ENCODE data around the gene RPS27.
"Not testable (repeated sequence)": the region's sequence is repeated elsewhere in the genome, so short reads cannot be mapped to it uniquely, and the experiment has no call there.

The RPS27 gene

GRCh38 chr1:153995202-153995601 lies 4.6 kb downstream of the RPS27 start:
- Histone ChIP-seq H3K18ac (ENCODE audit: low read depth in 1 of 2, low read length in 2 of 2) (no peak overlapping the region), H4K91ac (ENCODE audit: low read length) (no peak overlapping the region), H2BK120ac (ENCODE audit: low read depth, low read length) (no peak overlapping the region), H2AFZ (ENCODE audit: low read depth, low read length) (no peak overlapping the region), H3K36me3 (ENCODE audit: control insufficient read depth in 1 of 2, insufficient read depth in 2 of 2, low read depth in 1 of 2, low read length in 2 of 2) (peaks cover 20 to 44% of the 10 kb centered on the region in 2 experiments), H4K8ac (ENCODE audit: low read length) (no peak overlapping the region), H2BK15ac (ENCODE audit: low read depth, poor library complexity, severe bottlenecking) (no peak overlapping the region), H3K4me2 (ENCODE audit: low read length, poor library complexity, severe bottlenecking) (no peak overlapping the region), H3K4ac (ENCODE audit: low read depth in 1 of 2, low read length in 2 of 2) (no peak overlapping the region), H3K27ac (ENCODE audit: low read length, poor library complexity, severe bottlenecking) (no peak overlapping the region), H3K4me1 (ENCODE audit: control insufficient read depth, insufficient read depth, low read depth, low read length) (no peaks in the 10 kb centered on the region), H3K9ac (ENCODE audit: low read length) (no peak overlapping the region), H3K23ac (ENCODE audit: low read length in 2 of 2) (no peak overlapping the region), H3K79me1 (replicated peaks; ENCODE audit: low read length, poor library complexity, severe bottlenecking) (no peaks in the 10 kb centered on the region), H2BK5ac (ENCODE audit: low read depth, low read length, poor library complexity, severe bottlenecking) (no peak overlapping the region), H3K27me3 (ENCODE audit: control insufficient read depth in 1 of 2, insufficient read depth in 1 of 2, low read length in 2 of 2) (no peaks in the 10 kb centered on the region), H2AK5ac (ENCODE audit: low read length, severe bottlenecking) (no peak overlapping the region), H3K9me3 (ENCODE audit: control insufficient read depth, low read length) (no peaks in the 10 kb centered on the region), H3K4me3 (ENCODE audit: insufficient read depth in 1 of 2, low read depth in 1 of 2, low read length in 2 of 2) (no peak overlapping the region), H2BK12ac (ENCODE audit: low read length in 2 of 2) (no peak overlapping the region), H3K14ac (ENCODE audit: low read length in 2 of 2) (no peak overlapping the region)
- WGBS, result 100% methylated on average over 2 of the region's 3 CpGs
- no peak for DNase-seq

DNA sequence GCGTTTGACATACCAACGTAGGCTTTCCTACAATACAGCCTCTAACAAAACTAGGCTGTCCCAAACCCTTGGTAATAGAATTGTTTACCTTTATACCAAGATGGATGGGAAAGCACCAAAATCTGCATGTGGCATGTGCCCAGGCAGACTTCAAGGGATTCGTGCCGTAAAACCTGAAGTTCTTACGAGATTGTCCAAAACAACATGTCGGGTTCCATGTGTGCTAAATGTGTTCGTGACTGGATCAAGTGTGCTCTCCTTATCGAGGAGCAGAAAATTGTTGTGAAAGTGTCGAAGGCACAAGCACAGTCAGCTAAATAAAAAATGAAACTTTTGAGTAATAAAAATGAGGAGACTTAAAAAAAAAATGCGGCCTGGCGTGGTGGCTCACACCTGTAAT lies 5.1 kb downstream of the RPS27 start:
- no peak overlapping the region for H3K18ac ChIP-seq (ENCODE audit: low read depth in 1 of 2, low read length in 2 of 2)
- H2BK15ac ChIP-seq (ENCODE audit: low read depth, poor library complexity, severe bottlenecking), result no peak overlapping the region
- WGBS, result over 99% methylated on average over 11 of the region's 11 CpGs
- H4K91ac ChIP-seq (ENCODE audit: low read length), result no peak overlapping the region
- no peak overlapping the region for H3K4ac ChIP-seq (ENCODE audit: low read depth in 1 of 2, low read length in 2 of 2)
- no peak overlapping the region for H3K23ac ChIP-seq (ENCODE audit: low read length in 2 of 2)
- H3K4me3 ChIP-seq (ENCODE audit: insufficient read depth in 1 of 2, low read depth in 1 of 2, low read length in 2 of 2), result no peak overlapping the region
- peaks cover 20 to 44% of the 10 kb centered on the region in 2 experiments for H3K36me3 ChIP-seq (ENCODE audit: control insufficient read depth in 1 of 2, insufficient read depth in 2 of 2, low read depth in 1 of 2, low read length in 2 of 2)
- H2BK5ac ChIP-seq (ENCODE audit: low read depth, low read length, poor library complexity, severe bottlenecking), result no peak overlapping the region
- no peak overlapping the region for H3K4me2 ChIP-seq (ENCODE audit: low read length, poor library complexity, severe bottlenecking)
- no peaks in the 10 kb centered on the region for H3K79me1 ChIP-seq (replicated peaks; ENCODE audit: low read length, poor library complexity, severe bottlenecking)
- no peak overlapping the region for H2BK12ac ChIP-seq (ENCODE audit: low read length in 2 of 2)
- no peak for DNase-seq
- no peak overlapping the region for H2BK120ac ChIP-seq (ENCODE audit: low read depth, low read length)
- H3K27me3 ChIP-seq (ENCODE audit: control insufficient read depth in 1 of 2, insufficient read depth in 1 of 2, low read length in 2 of 2), result no peaks in the 10 kb centered on the region
- no peaks in the 10 kb centered on the region for H3K9me3 ChIP-seq (ENCODE audit: control insufficient read depth, low read length)
- no peak overlapping the region for H3K27ac ChIP-seq (ENCODE audit: low read length, poor library complexity, severe bottlenecking)
- no peak overlapping the region for H2AFZ ChIP-seq (ENCODE audit: low read depth, low read length)
- H4K8ac ChIP-seq (ENCODE audit: low read length), result no peak overlapping the region
- no peak overlapping the region for H3K9ac ChIP-seq (ENCODE audit: low read length)
- H3K4me1 ChIP-seq (ENCODE audit: control insufficient read depth, insufficient read depth, low read depth, low read length), result no peaks in the 10 kb centered on the region
- H3K14ac ChIP-seq (ENCODE audit: low read length in 2 of 2), result no peak overlapping the region
- H2AK5ac ChIP-seq (ENCODE audit: low read length, severe bottlenecking), result no peak overlapping the region

DNA sequence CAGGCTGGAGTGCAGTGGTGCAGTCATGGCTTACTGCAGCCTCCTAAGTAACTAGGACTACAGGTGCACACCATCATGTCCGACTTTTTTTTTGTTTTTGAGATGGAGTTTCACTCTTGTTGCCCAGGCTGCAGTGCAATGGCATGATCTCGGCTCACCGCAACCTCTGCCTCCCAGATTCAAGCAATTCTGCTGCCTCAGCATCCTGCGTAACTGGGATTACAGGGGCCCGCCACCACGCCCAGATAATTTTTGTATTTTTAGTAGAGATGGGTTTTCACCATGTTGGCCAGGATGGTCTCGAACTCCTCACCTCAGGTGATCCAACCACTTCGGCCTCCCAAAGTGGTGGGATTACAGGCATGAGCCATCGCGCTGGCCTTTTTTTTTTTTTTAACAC lies 6.3 kb downstream of the RPS27 start:
- not testable (repeated sequence) for H3K14ac ChIP-seq (ENCODE audit: low read length in 2 of 2)

GRCh38 chr1:154000420-154000819 lies 9.9 kb downstream of the RPS27 start:
- H3K27ac ChIP-seq (ENCODE audit: low read length, poor library complexity, severe bottlenecking), result no peak overlapping the region
- no peak overlapping the region for H3K9ac ChIP-seq (ENCODE audit: low read length)
- no peak overlapping the region for H3K4me2 ChIP-seq (ENCODE audit: low read length, poor library complexity, severe bottlenecking)
- no peak for DNase-seq
- no peak overlapping the region for H2BK12ac ChIP-seq (ENCODE audit: low read length in 2 of 2)
- no peak overlapping the region for H2AFZ ChIP-seq (ENCODE audit: low read depth, low read length)
- peaks cover 2% of the 10 kb centered on the region for H3K4me1 ChIP-seq (ENCODE audit: control insufficient read depth, insufficient read depth, low read depth, low read length)
- 81% methylated on average over 2 of the region's 4 CpGs for WGBS
- H2BK5ac ChIP-seq (ENCODE audit: low read depth, low read length, poor library complexity, severe bottlenecking), result no peak overlapping the region
- H4K8ac ChIP-seq (ENCODE audit: low read length), result no peak overlapping the region
- H3K4me3 ChIP-seq (ENCODE audit: insufficient read depth in 1 of 2, low read depth in 1 of 2, low read length in 2 of 2), result no peak overlapping the region
- peaks cover 0 to 4% of the 10 kb centered on the region in 2 experiments for H3K36me3 ChIP-seq (ENCODE audit: control insufficient read depth in 1 of 2, insufficient read depth in 2 of 2, low read depth in 1 of 2, low read length in 2 of 2)
- no peak overlapping the region for H2BK15ac ChIP-seq (ENCODE audit: low read depth, poor library complexity, severe bottlenecking)
- no peak overlapping the region for H2AK5ac ChIP-seq (ENCODE audit: low read length, severe bottlenecking)
- no peaks in the 10 kb centered on the region for H3K27me3 ChIP-seq (ENCODE audit: control insufficient read depth in 1 of 2, insufficient read depth in 1 of 2, low read length in 2 of 2)
- no peak overlapping the region for H3K18ac ChIP-seq (ENCODE audit: low read depth in 1 of 2, low read length in 2 of 2)
- H3K23ac ChIP-seq (ENCODE audit: low read length in 2 of 2), result no peak overlapping the region
- H4K91ac ChIP-seq (ENCODE audit: low read length), result no peak overlapping the region
- no peak overlapping the region for H3K4ac ChIP-seq (ENCODE audit: low read depth in 1 of 2, low read length in 2 of 2)
- no peaks in the 10 kb centered on the region for H3K79me1 ChIP-seq (replicated peaks; ENCODE audit: low read length, poor library complexity, severe bottlenecking)
- no peaks in the 10 kb centered on the region for H3K9me3 ChIP-seq (ENCODE audit: control insufficient read depth, low read length)
- no peak overlapping the region for H2BK120ac ChIP-seq (ENCODE audit: low read depth, low read length)
- no peak overlapping the region for H3K14ac ChIP-seq (ENCODE audit: low read length in 2 of 2)

More for the DNA sequence above, 6.3 kb downstream of the RPS27 start:
- not testable (repeated sequence) for H4K8ac ChIP-seq (ENCODE audit: low read length); H2AFZ ChIP-seq (ENCODE audit: low read depth, low read length); H3K18ac ChIP-seq (ENCODE audit: low read depth in 1 of 2, low read length in 2 of 2); H2BK15ac ChIP-seq (ENCODE audit: low read depth, poor library complexity, severe bottlenecking); H2BK5ac ChIP-seq (ENCODE audit: low read depth, low read length, poor library complexity, severe bottlenecking); H2BK12ac ChIP-seq (ENCODE audit: low read length in 2 of 2); H3K4me3 ChIP-seq (ENCODE audit: insufficient read depth in 1 of 2, low read depth in 1 of 2, low read length in 2 of 2); H3K9ac ChIP-seq (ENCODE audit: low read length); H3K79me1 ChIP-seq (replicated peaks; ENCODE audit: low read length, poor library complexity, severe bottlenecking); H3K4me2 ChIP-seq (ENCODE audit: low read length, poor library complexity, severe bottlenecking); H2BK120ac ChIP-seq (ENCODE audit: low read depth, low read length); H3K4ac ChIP-seq (ENCODE audit: low read depth in 1 of 2, low read length in 2 of 2); H3K4me1 ChIP-seq (ENCODE audit: control insufficient read depth, insufficient read depth, low read depth, low read length); H3K9me3 ChIP-seq (ENCODE audit: control insufficient read depth, low read length); H3K23ac ChIP-seq (ENCODE audit: low read length in 2 of 2); H3K27me3 ChIP-seq (ENCODE audit: control insufficient read depth in 1 of 2, insufficient read depth in 1 of 2, low read length in 2 of 2); H4K91ac ChIP-seq (ENCODE audit: low read length); H2AK5ac ChIP-seq (ENCODE audit: low read length, severe bottlenecking); H3K27ac ChIP-seq (ENCODE audit: low read length, poor library complexity, severe bottlenecking); DNase-seq
- 89% methylated on average over 7 of the region's 10 CpGs for WGBS
- peaks cover 20 to 35% of the 10 kb centered on the region in 2 experiments for H3K36me3 ChIP-seq (ENCODE audit: control insufficient read depth in 1 of 2, insufficient read depth in 2 of 2, low read depth in 1 of 2, low read length in 2 of 2)
